ENCODE results near the gene ST14.
A peak's percentile ranks its signal among the peaks of the same experiment; 100 is the strongest.
"Not testable (repeated sequence)": the region's sequence is repeated elsewhere in the genome, so short reads cannot be mapped to it uniquely, and the experiment has no call there.

The ST14 gene

GRCh38 chr11:130234315-130234714, 74.7 kb downstream of the ST14 start:
- no peak for DNase-seq (ENCODE audit: low spot score)

GRCh38 chr11:130237282-130238006, 77.9 kb downstream of the ST14 start:
- no peak for DNase-seq (ENCODE audit: low spot score)

GRCh38 chr11:130241713-130242112, 82.1 kb downstream of the ST14 start:
- DNase-seq (ENCODE audit: low spot score) = no peak

- peak; percentile 21 for DNase-seq (ENCODE audit: low spot score)
Observed at GRCh38 chr11:130243816-130244215, 84.2 kb downstream of the ST14 start.

- DNase-seq (ENCODE audit: low spot score) = no peak
Observed at GRCh38 chr11:130244848-130245247, 85.3 kb downstream of the ST14 start.

GRCh38 chr11:130245375-130245774, 85.8 kb downstream of the ST14 start:
- DNase-seq (ENCODE audit: low spot score) = not testable (repeated sequence)

- no peak for DNase-seq (ENCODE audit: low spot score)
Observed at GRCh38 chr11:130246270-130246669, 86.7 kb downstream of the ST14 start.

- DNase-seq (ENCODE audit: low spot score) = no peak
Observed at GRCh38 chr11:130246738-130247137, 87.2 kb downstream of the ST14 start.

GRCh38 chr11:130247319-130247718, 87.7 kb downstream of the ST14 start:
- no peak for DNase-seq (ENCODE audit: low spot score)

- peak; percentile 64 for DNase-seq (ENCODE audit: low spot score)
Observed at GRCh38 chr11:130249371-130249770, 89.8 kb downstream of the ST14 start.

- DNase-seq (ENCODE audit: low spot score) = not testable (repeated sequence)
Observed at GRCh38 chr11:130249929-130250328, 90.3 kb downstream of the ST14 start.

GRCh38 chr11:130251763-130252162, 92.2 kb downstream of the ST14 start:
- not testable (repeated sequence) for DNase-seq (ENCODE audit: low spot score)

Data from NAMALWA (cell line).